Panc1 (cell line): ENCODE results near the gene HNRNPA3.

Experiments
- CTCF ChIP-seq: fragments of 450-650 bp; IDR thresholded peaks from 2 replicates; pipeline ENCODE4 v1.5.1; 2017; ENCODE audit warnings: mild to moderate bottlenecking
- POLR2AphosphoS5 ChIP-seq: IDR thresholded peaks from 2 replicates; pipeline ENCODE4 v1.6.1; 2012; ENCODE audit warnings: mild to moderate bottlenecking, low read depth, low read length, moderate library complexity
- TCF7L2 ChIP-seq: IDR thresholded peaks from 2 replicates; pipeline ENCODE4 v1.6.1; 2011; ENCODE audit warnings: mild to moderate bottlenecking, low read depth, low read length, inconsistent platforms

- TF ChIP-seq CTCF (no peak), POLR2AphosphoS5 (no peak), TCF7L2 (no peak)
Measured at GRCh38 chr2:177201919-177202346, 10.7 kb upstream of the HNRNPA3 start.
